Tibial artery (tissue), 4 donors: ENCODE results near the gene COA5.

ENCODE experiments used
- DNase-seq, 2 donors: peaks; one replicate each; pipeline ENCODE4 v3.0.0-alpha.2; 2019
- H3K27ac ChIP-seq, 2 donors: fragments of 200-600 bp; sonication (generic) in 1 of 2; 1 replicate in 1 of 2; 2 replicates in 1 of 2; pipeline ENCODE4 v1.5.1; 2018 to 2019; ENCODE audit warnings: mild to moderate bottlenecking in 1 of 2
- H3K27me3 ChIP-seq, 2 donors: fragments of 200-600 bp; sonication (generic) in 1 of 2; one replicate each; pipeline versions ENCODE4 v1.5.1 to v1.6.0; 2016 to 2019
- H3K36me3 ChIP-seq, 3 donors: fragments of 200-600 bp; sonication (generic) in 2 of 3; one replicate each; pipeline ENCODE4 v1.5.1; 2016 to 2019; ENCODE audit warnings: mild to moderate bottlenecking in 2 of 3
- H3K4me1 ChIP-seq, 4 donors: fragments of 200-600 bp; sonication (generic) in 2 of 4; 1 replicate in 3 of 4; 2 replicates in 1 of 4; pipeline ENCODE4 v1.5.1; 2016 to 2019
- H3K4me3 ChIP-seq, 2 donors: fragments of 200-600 bp; sonication (generic) in 1 of 2; 1 replicate in 1 of 2; 2 replicates in 1 of 2; pipeline ENCODE4 v1.5.1; 2018 to 2019; ENCODE audit warnings: mild to moderate bottlenecking in 2 of 2
- H3K9me3 ChIP-seq, 3 donors: fragments of 200-600 bp; sonication (generic) in 1 of 3; one replicate each; pipeline ENCODE4 v1.5.1; 2016 to 2019
- CTCF ChIP-seq, 2 experiments: fragments of 200-600 bp in 1 of 2; fragments of 450-650 bp in 1 of 2; IDR thresholded peaks; one replicate each; pipeline ENCODE4 v1.5.1; 2017 to 2019; ENCODE audit warnings: antibody characterized with exemption in 2 of 2, mild to moderate bottlenecking in 1 of 2, moderate library complexity in 1 of 2
- intact Hi-C: fragments of 100-400 bp; cut with DNase I; formaldehyde crosslinking; loops from one replicate; pipeline ENCODE4 v1.15.0; 2023; ENCODE audit warnings: low total_unique reads

The COA5 gene

GRCh38 chr2:98583276-98583675, 25.0 kb downstream of the COA5 start:
- Histone ChIP-seq H3K4me1 (no peaks in the 10 kb centered on the region), H3K27ac (no peak overlapping the region), H3K27me3 (no peaks in the 10 kb centered on the region), H3K4me3 (no peak overlapping the region), H3K9me3 (no peaks in the 10 kb centered on the region), H3K36me3 (peaks cover 17 to 66% (median 43%) of the 10 kb centered on the region in 3 donors)
- no peak for TF ChIP-seq CTCF (IDR thresholded peaks at IDR 0.05)
- DNase-seq: no peak
- intact Hi-C loops: no loop called here

GRCh38 chr2:98582523-98582922, 25.8 kb downstream of the COA5 start:
- H3K36me3 ChIP-seq: peaks cover 17 to 73% (median 48%) of the 10 kb centered on the region in 3 donors
- intact Hi-C loops: no loop called here

GRCh38 chr2:98580656-98581284, 27.5 kb downstream of the COA5 start:
- intact Hi-C loops: no loop called here
- DNase-seq: no peak
- TF ChIP-seq CTCF (IDR thresholded peaks at IDR 0.05): no peak
- no peak overlapping the region for H3K27ac ChIP-seq
- H3K4me3 ChIP-seq: no peak overlapping the region
- no peaks in the 10 kb centered on the region for H3K4me1 ChIP-seq
- peaks cover 25 to 85% (median 53%) of the 10 kb centered on the region in 3 donors for H3K36me3 ChIP-seq
- H3K27me3 ChIP-seq: no peaks in the 10 kb centered on the region
- no peaks in the 10 kb centered on the region for H3K9me3 ChIP-seq

More at GRCh38 chr2:98582523-98582922, 25.8 kb downstream of the COA5 start:
- Histone ChIP-seq H3K9me3 (no peaks in the 10 kb centered on the region), H3K27me3 (no peaks in the 10 kb centered on the region), H3K4me3 (no peak overlapping the region), H3K27ac (no peak overlapping the region), H3K4me1 (no peaks in the 10 kb centered on the region)
- no peak for TF ChIP-seq CTCF (IDR thresholded peaks at IDR 0.05)
- DNase-seq: no peak

- no peak for DNase-seq
- H3K4me1 ChIP-seq: no peaks in the 10 kb centered on the region
- intact Hi-C loops: no loop called here
- no peak overlapping the region for H3K4me3 ChIP-seq
- no peaks in the 10 kb centered on the region for H3K27me3 ChIP-seq
- no peak for TF ChIP-seq CTCF (IDR thresholded peaks at IDR 0.05)
- no peaks in the 10 kb centered on the region for H3K9me3 ChIP-seq
- peaks cover 25 to 93% (median 56%) of the 10 kb centered on the region in 3 donors for H3K36me3 ChIP-seq
- no peak overlapping the region for H3K27ac ChIP-seq
These were observed 28.4 kb downstream of the COA5 start for GRCh38 chr2:98579926-98580325.

GRCh38 chr2:98578231-98578630, 30.1 kb downstream of the COA5 start:
- TF ChIP-seq CTCF (IDR thresholded peaks at IDR 0.05): no peak
- Histone ChIP-seq H3K4me1 (no peaks in the 10 kb centered on the region), H3K27me3 (no peaks in the 10 kb centered on the region), H3K4me3 (no peak overlapping the region), H3K36me3 (peaks cover 35 to 93% (median 59%) of the 10 kb centered on the region in 3 donors), H3K27ac (no peak overlapping the region), H3K9me3 (no peaks in the 10 kb centered on the region)
- intact Hi-C loops: no loop called here
- no peak for DNase-seq
